Progenitor cell of endocrine pancreas (in vitro differentiated cells): ENCODE results near the gene ZNF684. TPM values are rescaled to one million over a fixed set of nuclear protein-coding genes. Genes with fewer than 3 reads are reported as not detected.
"Not testable (repeated sequence)": the region's sequence is repeated elsewhere in the genome, so short reads cannot be mapped to it uniquely, and the experiment has no call there.

Experiments
- DNase-seq: peaks from one replicate; pipeline ENCODE4 v3.0.0; 2021; ENCODE audit warnings: low spot score; ENCODE audit not compliant: unreplicated experiment
- H3K27ac Mint-ChIP-seq: 2 replicates; pipeline ENCODE4 v1.8.0; 2021; ENCODE audit warnings: mild to moderate bottlenecking, moderate library complexity, mixed read lengths
- H3K27me3 Mint-ChIP-seq: 2 replicates; pipeline ENCODE4 v1.8.0; 2021; ENCODE audit warnings: mixed read lengths
- H3K36me3 Mint-ChIP-seq: 2 replicates; pipeline ENCODE4 v1.8.0; 2022; ENCODE audit warnings: mixed read lengths; ENCODE audit not compliant: insufficient read depth
- H3K4me1 Mint-ChIP-seq: 2 replicates; pipeline ENCODE4 v1.8.0; 2021; ENCODE audit warnings: low read depth, mixed read lengths
- H3K4me3 Mint-ChIP-seq: 2 replicates; pipeline ENCODE4 v1.8.0; 2021; ENCODE audit warnings: low read depth, mild to moderate bottlenecking, moderate library complexity, mixed read lengths
- H3K9me3 Mint-ChIP-seq: 2 replicates; pipeline ENCODE4 v1.8.0; 2021; ENCODE audit warnings: low read depth, mixed read lengths
- CTCF ChIP-seq: fragments of 200-600 bp; sonication (generic); IDR thresholded peaks from one replicate; pipeline ENCODE4 v1.5.0; 2021; ENCODE audit warnings: antibody characterized with exemption, mild to moderate bottlenecking; ENCODE audit not compliant: unreplicated experiment
- long read RNA-seq: library from polyadenylated mRNA; unstranded; transcript quantifications from one replicate; pipeline ENCODE4 v2.0.0, GENCODE V29; 2020
- total RNA-seq: library from RNA; stranded (reverse); gene quantifications from 2 replicates; pipeline ENCODE4 v1.2.1, GENCODE V29; 2021

The ZNF684 gene
- total RNA-seq = 5.0 and 5.2 TPM in 2 replicates
- long read RNA-seq, transcript ZNF684-203 (5 exons, 2,097 nt) = major isoform, 15 of 20 reads
- long read RNA-seq, partial matches to known transcripts = 0 of 20 reads
- long read RNA-seq, other reads (novel, unspliced or antisense) = 1 of 20 reads

DNA sequence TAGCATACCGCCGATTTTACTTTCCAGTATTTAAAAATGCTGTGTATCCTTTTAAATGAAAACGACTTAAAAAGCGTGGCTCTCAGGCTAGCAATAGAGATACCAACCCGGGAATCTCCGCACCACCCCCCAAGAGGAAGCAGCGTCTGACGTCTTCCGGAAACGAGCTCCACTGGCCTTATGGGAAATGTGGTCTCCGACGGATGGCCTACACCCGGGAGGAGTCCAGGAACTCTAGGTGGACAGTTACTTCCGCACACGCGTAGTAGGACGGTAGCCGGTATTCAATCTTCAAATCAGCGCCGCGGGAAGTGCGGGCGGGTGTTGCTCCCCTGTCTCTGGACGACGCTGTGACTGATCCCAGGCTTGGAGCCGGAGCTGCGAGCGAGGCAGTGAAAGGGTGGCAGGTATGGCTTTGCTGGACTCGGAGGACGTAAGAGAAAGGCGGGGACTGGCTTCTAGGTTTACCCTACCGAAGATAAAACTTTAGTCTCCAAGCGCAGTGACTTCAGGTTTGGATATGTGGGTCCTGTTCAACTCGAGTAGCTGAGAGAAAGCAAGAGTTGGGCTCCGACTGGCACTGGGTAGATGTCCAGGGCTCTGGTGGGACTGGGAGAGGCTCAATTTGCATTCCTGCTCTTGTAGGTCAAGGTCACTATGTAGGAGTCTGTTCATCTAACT is at the start of gene ZNF684:
Gene ZNF684, plus strand, starts transcription at position 257 of the 681 bp plus-strand sequence. CDS start 1,530 bp downstream, outside the sequence.
- H3K4me3 Mint-ChIP-seq = peak within 1 kb of the TSS; percentile 91
- no peak for TF ChIP-seq CTCF
- peaks cover 3% of the 10 kb centered on the region for H3K27me3 Mint-ChIP-seq
- peaks cover 9% of the 10 kb centered on the region for H3K9me3 Mint-ChIP-seq
- peaks cover 19% of the 10 kb centered on the region for H3K4me1 Mint-ChIP-seq
- peaks cover 1% of the 10 kb centered on the region for H3K36me3 Mint-ChIP-seq
- peak within 1 kb of the TSS; percentile 96 for H3K27ac Mint-ChIP-seq
- peak; percentile 38 for DNase-seq

GRCh38 chr1:40495315-40495903 is 36.0 kb upstream of the ZNF684 start:
- Mint-ChIP-seq H3K27me3 (no peaks in the 10 kb centered on the region), H3K4me3 (no peak overlapping the region), H3K4me1 (no peaks in the 10 kb centered on the region), H3K27ac (no peak overlapping the region), H3K36me3 (peaks cover 74% of the 10 kb centered on the region), H3K9me3 (peaks cover 58% of the 10 kb centered on the region)
- no peak for TF ChIP-seq CTCF
- DNase-seq = no peak

GRCh38 chr1:40502651-40503050 is 28.8 kb upstream of the ZNF684 start:
- not testable (repeated sequence) for H3K27me3 Mint-ChIP-seq, H3K4me3 Mint-ChIP-seq, H3K4me1 Mint-ChIP-seq, H3K27ac Mint-ChIP-seq, DNase-seq
- Mint-ChIP-seq H3K36me3 (peaks cover 62% of the 10 kb centered on the region), H3K9me3 (peaks cover 54% of the 10 kb centered on the region)

- Mint-ChIP-seq H3K9me3 (peaks cover 32% of the 10 kb centered on the region), H3K4me3 (peak overlapping the region; percentile 87), H3K36me3 (peaks cover 53% of the 10 kb centered on the region), H3K4me1 (peaks cover 8% of the 10 kb centered on the region), H3K27ac (peak overlapping the region; percentile 90), H3K27me3 (no peaks in the 10 kb centered on the region)
- TF ChIP-seq CTCF = no peak
- no peak for DNase-seq
Observed at GRCh38 chr1:40507973-40508372, 23.5 kb upstream of the ZNF684 start.

DNA sequence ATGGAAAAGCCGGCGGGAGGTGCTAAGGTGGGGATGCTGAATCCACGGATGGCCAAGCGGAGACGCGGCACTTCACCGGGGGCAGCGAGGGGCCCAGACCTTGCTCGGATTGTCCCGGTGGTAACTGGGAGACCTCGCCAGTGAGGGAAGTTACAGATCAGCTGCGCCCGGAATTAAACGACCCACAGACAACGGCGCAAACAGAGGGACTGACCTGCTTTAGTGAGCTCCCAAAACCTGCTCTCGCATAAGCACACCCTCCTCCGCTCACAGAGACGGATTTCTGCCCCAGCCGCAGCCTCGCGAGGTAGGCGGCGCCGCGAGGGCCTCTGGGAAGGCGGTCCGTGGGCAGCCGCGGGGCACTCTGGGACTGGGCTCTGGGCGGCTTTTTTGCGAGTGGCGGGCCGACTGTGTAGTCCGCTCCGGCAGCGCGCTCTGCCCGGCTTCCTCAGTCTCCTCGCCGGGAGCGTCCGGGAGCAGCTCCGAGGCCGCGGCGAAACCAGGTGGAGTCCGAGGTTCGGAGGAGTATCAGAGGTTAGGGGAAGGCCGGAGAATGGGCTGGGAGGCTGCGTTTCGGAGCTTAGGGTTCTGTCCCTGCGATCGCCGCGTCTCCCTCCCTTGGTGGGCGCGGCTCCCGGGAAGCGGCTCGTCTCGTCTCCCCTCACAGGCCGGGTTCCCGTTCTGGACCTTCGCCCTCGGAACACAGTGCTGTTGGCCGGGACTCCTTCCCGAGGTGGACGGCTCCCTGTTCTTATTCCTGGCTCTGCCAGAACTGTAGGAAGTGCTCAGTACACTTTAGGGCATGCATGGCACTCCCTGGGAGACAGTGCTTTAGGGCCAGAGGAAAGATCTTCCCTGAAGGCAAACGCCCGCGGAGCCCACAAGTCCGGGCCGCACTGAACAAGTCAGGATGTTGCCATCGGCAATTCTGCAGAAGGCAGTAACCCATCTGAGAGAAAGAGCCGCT is 22.8 kb upstream of the ZNF684 start, which contains the start of gene EXO5:
Gene EXO5, plus strand, starts transcription at position 393 of the 967 bp plus-strand sequence. CDS start 5,778 bp downstream, outside the sequence.
- Mint-ChIP-seq H3K36me3 (peaks cover 49% of the 10 kb centered on the region), H3K4me1 (peaks cover 8% of the 10 kb centered on the region), H3K27me3 (no peaks in the 10 kb centered on the region), H3K27ac (peak within 1 kb of the TSS; percentile 90), H3K4me3 (peak within 1 kb of the TSS; percentile 87), H3K9me3 (peaks cover 31% of the 10 kb centered on the region)
- peak; percentile 55 for DNase-seq
- TF ChIP-seq CTCF = no peak
